Kasumi-1 (cell line): ENCODE results near the gene PDE1C.
"Not testable (repeated sequence)": the region's sequence is repeated elsewhere in the genome, so short reads cannot be mapped to it uniquely, and the experiment has no call there.

Experiments used
- DNase-seq, 2 experiments: peaks; one replicate each; lab custom pipeline; 2025; lab: John Stamatoyannopoulos, UW

PDE1C gene

GRCh38 chr7:32070406-32071360, at the start of gene PDE1C:
Gene PDE1C (minus strand): TSS chr7:32070407.
- DNase-seq = peak in 1 of 2 experiments; percentile 22

- DNase-seq = no peak
Observed at GRCh38 chr7:32119790-32120196, 49.6 kb upstream of the PDE1C start.

- no peak for DNase-seq
Observed at GRCh38 chr7:32117837-32118236, 47.6 kb upstream of the PDE1C start.

- no peak for DNase-seq
Observed at GRCh38 chr7:32116436-32116835, 46.2 kb upstream of the PDE1C start.

- DNase-seq = no peak
Observed at GRCh38 chr7:32115831-32116230, 45.6 kb upstream of the PDE1C start.

DNA sequence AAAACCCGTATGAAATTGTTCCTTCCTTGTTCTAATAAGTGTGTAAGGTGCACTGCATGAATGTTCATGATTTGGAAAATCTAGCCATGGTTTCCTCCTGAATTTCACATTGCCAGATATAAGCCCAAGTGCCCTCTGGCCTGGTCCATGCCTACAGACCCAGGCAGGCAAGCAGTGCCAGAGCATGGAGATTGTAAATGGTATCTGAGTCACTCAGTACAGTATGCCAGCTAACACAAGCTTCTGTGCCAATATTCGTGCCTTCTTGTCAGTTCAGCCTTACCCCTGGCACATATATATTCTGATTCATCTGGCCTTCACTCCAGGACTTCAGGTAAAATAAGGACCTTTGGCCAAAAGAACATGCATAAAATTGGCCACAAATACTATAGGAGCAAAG, 38.4 kb upstream of the PDE1C start:
- DNase-seq = no peak

DNA sequence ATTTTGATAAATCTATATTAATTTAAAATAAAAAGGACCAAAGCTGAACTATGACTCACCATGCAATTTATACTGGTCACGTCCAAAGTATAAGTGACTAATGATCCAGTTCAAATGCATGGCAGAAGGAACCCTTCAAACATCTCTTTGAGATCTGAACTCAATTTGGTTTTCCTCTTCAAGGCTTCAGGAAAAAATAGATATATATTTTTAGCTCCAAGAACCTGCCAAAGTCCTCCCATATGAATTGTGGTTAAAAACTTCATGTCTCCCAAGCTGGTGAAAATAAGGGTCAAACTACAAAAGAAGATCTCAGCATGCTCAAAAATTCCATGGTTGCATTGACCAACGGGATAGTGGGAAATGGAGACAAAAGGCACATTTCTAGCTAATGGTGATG, 34.6 kb upstream of the PDE1C start:
- DNase-seq = peak in 1 of 2 experiments; percentile 3

DNA sequence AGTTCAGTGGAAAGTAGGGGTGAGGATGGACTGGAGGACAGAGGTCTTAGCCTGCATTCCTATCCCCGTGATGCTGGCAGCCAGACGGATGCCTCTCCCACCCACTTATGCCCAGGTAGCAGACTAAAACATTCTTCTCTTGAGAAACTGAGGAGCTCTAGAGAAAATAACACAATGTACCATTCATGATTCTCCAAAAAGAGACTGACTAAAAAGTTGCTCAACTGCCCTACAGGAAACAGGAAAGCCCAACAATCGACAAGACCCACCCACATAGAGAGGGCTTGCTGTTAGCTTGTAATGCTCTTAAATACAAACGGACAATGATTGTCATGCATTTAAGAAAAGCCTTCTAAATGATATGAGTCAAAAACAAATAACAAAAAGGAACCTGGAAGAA, 33.2 kb upstream of the PDE1C start:
- DNase-seq = peak in 1 of 2 experiments; percentile 3

DNA sequence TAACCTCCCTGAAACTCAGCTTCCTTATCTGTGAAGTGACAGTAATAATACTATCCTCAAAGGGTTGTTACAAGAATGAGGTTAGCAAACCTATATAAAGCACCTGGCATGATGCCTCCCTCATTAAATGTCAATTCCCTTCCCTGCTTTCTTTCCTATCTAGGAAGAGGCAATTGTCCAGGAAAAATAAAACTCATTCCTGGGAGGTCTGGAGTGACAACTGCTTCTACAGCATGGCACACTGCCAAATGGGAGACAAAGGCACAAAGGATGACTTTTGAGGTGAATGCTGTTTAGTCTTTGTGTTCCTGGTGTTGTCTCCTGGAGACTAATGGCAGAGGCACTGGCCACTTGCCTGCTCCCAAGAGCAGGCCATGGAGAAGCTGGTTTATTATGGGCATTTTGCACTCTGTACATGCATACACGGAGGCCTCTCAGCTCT, 32.2 kb upstream of the PDE1C start:
- DNase-seq = no peak

DNA sequence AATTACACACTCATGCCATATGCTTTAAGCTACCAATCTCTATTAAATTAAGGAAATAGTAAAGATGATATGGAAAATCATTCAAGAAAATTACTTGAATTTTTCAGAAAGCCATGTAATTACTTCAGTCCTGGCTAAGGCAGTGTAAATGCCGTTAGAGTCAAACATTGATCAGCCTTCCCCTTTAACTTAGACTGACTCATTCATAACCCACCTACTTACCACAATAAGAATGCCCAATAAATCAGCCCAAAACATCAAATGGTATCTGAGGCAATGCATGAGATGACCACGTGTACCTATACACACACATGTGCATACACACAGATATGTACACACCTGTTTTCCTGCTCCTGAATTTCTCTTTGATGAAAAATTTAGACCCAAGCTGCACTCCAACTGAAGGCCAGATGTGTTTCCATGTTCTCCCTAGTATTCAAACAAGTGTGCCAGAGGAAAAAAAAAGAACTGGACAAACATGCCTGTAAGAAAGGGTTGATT, 30.2 kb upstream of the PDE1C start:
- DNase-seq = no peak

- DNase-seq = no peak
Observed at GRCh38 chr7:32094516-32094915, 24.3 kb upstream of the PDE1C start.

DNA sequence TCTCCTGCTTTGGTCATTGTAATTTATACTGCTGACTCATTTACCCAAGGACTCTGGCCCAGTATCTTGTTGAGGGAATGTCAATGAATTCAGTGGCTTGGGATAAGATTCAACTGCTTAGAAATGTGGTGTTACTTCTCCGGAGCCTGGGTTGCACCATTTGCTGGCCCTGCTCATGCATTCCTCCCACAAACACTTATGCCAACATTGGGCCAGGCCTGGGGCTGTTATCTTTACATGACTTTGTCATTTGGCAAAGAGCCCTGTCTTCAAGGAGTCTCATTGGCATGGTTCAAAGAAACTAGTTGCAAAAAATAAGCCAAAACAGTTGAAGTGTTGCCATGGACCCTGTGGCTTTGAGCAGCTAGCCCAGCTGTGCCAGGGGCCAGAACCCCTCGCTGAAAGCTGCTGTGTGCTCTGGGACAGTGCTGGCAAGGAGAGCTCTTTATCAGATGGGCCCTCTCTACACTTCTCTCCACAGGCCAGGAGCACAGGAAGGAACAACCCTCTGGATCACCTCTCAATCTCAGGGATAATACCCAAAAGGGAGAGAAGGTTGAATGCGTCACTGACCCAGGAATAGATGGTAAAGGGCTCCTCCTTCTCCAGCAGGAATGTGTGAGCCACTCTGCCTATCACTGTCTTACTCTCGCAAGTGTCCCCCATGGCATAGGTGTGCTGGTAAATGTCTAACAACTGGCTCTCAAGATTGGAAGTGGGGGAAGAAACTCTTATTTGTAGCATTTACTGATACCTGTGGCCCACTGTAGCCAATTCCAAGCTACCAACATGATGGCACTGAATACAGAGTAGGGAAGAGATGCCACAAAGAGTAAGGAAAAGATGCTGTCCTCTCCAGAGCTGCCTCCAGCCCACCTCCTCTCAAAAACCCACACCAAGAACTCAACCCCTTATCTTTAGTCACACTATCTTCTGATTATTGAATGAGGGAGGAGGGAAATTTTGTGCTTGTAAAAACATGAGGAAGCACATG, 23.5 kb upstream of the PDE1C start:
- no peak for DNase-seq

GRCh38 chr7:32092346-32092745, 22.1 kb upstream of the PDE1C start:
- DNase-seq = no peak

DNA sequence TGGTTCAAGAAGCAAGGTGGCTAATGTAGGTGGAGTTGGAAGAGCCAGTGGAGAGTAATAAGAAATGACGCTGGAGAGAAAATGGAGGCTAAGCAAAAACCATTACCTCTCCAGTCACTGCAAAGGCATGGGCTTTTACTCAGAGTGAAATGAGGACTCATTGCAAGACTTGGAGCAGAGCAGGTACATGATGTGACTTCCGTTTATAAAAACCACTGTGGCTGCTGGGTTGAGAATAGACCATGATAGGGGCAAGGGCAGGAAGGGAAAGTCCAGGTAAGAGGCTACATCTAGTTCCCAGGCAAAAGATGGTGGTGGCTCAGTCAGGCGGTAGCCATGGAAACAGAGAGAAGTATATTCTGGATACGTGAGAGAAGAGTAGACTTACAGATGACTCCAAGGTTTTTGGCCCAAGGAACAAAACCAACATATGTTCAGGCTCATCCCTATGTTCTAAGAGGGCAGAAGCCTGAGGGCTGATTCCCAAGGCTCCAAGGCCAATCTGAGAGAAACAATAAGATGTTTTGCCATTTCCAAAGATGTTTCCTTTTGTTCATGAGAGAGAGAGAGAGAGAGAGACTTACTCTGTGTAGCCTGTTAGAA, 21.5 kb upstream of the PDE1C start:
- peak; percentile 58 to 76 for DNase-seq

GRCh38 chr7:32089678-32090077, 19.5 kb upstream of the PDE1C start:
- DNase-seq = peak in 1 of 2 experiments; percentile 23

GRCh38 chr7:32089256-32089655, 19.0 kb upstream of the PDE1C start:
- peak; percentile 21 to 33 for DNase-seq

DNA sequence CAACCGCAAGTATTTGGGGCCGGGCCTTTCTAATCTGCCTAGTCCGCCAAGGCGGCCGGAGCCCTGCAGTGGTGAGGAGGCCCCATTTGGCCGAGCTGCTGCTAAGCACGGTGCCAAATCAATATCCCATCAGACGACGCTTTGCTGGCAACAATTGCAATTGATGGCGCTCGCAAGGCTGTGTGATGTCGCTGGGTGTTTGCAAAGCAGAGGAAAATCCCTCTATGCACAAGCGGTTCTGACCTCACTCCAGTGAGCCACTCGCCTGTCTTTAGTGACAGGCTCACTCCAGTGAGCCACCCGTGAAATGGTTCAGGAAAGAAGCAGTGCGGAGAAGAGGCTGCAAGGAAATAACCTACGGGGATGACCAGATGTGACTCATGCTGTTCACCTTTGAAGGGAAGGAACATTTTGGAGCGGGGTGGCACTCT, 18.3 kb upstream of the PDE1C start:
- no peak for DNase-seq

GRCh38 chr7:32079510-32079909, 9.3 kb upstream of the PDE1C start:
- no peak for DNase-seq

- no peak for DNase-seq
Observed at GRCh38 chr7:32078824-32079223, 8.6 kb upstream of the PDE1C start.

DNA sequence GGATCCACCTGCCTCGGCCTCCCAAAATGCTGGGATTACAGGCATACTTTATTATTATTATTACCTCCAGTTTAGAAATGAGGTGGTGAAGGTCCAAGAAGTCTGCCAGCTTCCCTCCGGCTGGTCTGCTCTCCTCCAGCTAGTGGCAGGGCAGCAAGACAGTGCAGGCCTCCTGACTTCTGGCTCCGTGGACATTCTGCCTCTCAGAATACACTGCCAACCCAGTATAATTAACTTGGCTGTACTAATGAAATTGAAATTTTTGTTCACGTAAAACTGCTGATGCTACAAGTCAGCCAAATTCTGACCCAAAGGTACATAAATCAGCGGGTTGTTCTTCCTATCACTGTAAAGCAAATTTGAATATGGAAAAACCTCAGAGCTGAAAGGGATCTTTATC, 7.6 kb upstream of the PDE1C start:
- no peak for DNase-seq

DNA sequence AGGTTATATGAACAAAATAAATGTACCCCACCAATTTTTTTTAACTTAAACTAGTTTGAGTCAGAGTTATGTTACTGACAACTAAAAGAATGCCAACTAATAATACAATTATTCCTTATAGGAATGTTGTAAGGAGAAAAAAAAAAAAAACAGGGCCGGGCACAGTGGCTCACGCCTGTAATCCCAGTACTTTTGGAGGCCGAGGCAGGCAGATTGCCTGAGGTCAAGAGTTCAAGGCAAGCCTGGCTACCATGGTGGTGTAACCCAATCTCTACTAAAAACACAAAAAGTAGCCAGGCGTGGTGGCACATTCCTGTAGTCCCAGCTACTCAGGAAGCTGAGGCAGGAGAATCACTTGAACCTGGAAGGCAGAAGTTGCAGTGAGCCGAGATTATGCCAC, 6.6 kb upstream of the PDE1C start:
- DNase-seq = not testable (repeated sequence)

DNA sequence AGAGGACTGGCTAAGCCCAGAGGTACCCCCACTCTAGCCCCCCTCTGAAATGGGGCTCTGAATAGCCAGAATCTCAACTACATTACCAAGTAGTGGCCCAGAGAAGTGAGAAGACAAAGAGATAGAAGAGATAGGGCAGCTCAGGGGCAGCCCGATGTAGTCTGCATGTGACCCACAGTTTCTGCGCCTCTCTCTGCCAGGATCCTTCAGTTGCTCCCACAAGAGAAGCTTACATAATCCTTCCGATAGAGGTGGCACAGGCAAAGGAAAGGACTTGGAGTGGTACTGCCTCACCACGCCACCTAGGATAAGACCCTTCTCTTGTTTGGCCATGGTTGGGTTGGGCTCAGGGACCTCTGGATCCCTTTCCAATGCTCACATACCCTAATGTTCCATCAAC, 5.4 kb upstream of the PDE1C start:
- DNase-seq = peak in 1 of 2 experiments; percentile 26
